Activated naive CD4-positive, alpha-beta T cell treated with anti-CD3 and anti-CD28 coated beads, Interleukin-2, amount 50 U/mL, for 24 hours (primary cell): ENCODE results near the gene DKK3.

Source experiments
- H3K27ac Mint-ChIP-seq: one replicate; pipeline ENCODE4 v1.8.0; 2021; ENCODE audit warnings: mild to moderate bottlenecking, mixed read lengths
- H3K27me3 Mint-ChIP-seq: one replicate; pipeline ENCODE4 v1.8.0; 2021; ENCODE audit warnings: mixed read lengths
- H3K36me3 Mint-ChIP-seq: one replicate; pipeline ENCODE4 v1.8.0; 2021; ENCODE audit warnings: mixed read lengths
- H3K4me1 Mint-ChIP-seq: one replicate; pipeline ENCODE4 v1.8.0; 2021; ENCODE audit warnings: mixed read lengths
- H3K4me3 Mint-ChIP-seq: one replicate; pipeline ENCODE4 v1.8.0; 2021; ENCODE audit warnings: mild to moderate bottlenecking, mixed read lengths
- H3K9me3 Mint-ChIP-seq: one replicate; pipeline ENCODE4 v1.8.0; 2021; ENCODE audit warnings: mixed read lengths

Gene DKK3

GRCh38 chr11:11960687-11961086 is 47.7 kb downstream of the DKK3 start:
- Mint-ChIP-seq H3K4me1 (peaks cover 30% of the 10 kb centered on the region), H3K27me3 (no peaks in the 10 kb centered on the region), H3K9me3 (no peaks in the 10 kb centered on the region), H3K27ac (peak overlapping the region; percentile 42), H3K36me3 (peaks cover 5% of the 10 kb centered on the region), H3K4me3 (no peak overlapping the region)

DNA sequence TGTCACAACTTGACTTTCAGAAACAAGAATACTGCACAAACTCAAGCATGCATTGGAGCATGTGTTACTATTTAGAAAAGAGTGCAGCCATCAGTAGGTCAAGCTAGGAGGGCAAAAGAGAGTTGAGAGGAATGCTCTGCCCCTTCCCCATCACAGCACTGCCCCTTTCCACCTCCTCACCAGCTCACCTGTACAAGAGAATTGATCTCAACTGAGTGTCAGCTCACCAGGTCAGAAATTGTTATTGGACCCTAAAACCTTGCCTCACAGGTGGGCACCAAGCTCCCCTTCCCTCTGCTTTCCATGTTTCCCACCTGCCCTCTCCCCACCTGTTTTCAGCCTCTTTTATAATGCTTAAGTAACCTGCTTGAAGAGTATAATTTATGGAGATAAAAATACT is 48.8 kb downstream of the DKK3 start:
- Mint-ChIP-seq H3K4me1 (peaks cover 30% of the 10 kb centered on the region), H3K4me3 (no peak overlapping the region), H3K27ac (peak overlapping the region; percentile 68), H3K27me3 (no peaks in the 10 kb centered on the region), H3K36me3 (peaks cover 5% of the 10 kb centered on the region), H3K9me3 (no peaks in the 10 kb centered on the region)

GRCh38 chr11:11958403-11959231 is 49.8 kb downstream of the DKK3 start:
- peaks cover 30% of the 10 kb centered on the region for H3K4me1 Mint-ChIP-seq
- H3K9me3 Mint-ChIP-seq = no peaks in the 10 kb centered on the region
- H3K4me3 Mint-ChIP-seq = no peak overlapping the region
- no peak overlapping the region for H3K27ac Mint-ChIP-seq
- H3K36me3 Mint-ChIP-seq = peaks cover 7% of the 10 kb centered on the region
- H3K27me3 Mint-ChIP-seq = no peaks in the 10 kb centered on the region

GRCh38 chr11:11956006-11956405 is 52.4 kb downstream of the DKK3 start:
- Mint-ChIP-seq H3K36me3 (peaks cover 16% of the 10 kb centered on the region), H3K27me3 (no peaks in the 10 kb centered on the region), H3K4me1 (peaks cover 19% of the 10 kb centered on the region), H3K27ac (no peak overlapping the region), H3K9me3 (no peaks in the 10 kb centered on the region), H3K4me3 (no peak overlapping the region)

DNA sequence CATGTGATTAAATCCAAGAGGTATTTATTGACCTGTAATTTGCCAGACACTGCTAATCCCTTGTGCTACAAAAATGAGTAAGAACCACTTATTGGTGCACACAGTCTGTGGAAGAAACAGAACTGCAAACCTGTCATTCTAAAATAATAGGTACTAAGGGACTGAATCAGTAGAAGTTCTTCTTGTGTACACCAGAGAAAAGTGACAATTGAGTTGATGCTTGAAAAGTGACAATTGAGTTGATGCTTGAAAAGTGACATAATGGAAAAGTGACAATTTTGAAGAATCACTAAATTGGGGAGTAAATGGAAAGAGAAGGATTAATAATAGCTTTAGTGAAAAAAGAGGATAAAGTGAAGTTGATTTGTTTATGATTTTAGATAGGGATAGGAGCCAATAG is 56.4 kb downstream of the DKK3 start:
- H3K27me3 Mint-ChIP-seq = no peaks in the 10 kb centered on the region
- H3K4me3 Mint-ChIP-seq = no peak overlapping the region
- no peaks in the 10 kb centered on the region for H3K4me1 Mint-ChIP-seq
- H3K36me3 Mint-ChIP-seq = peaks cover 19% of the 10 kb centered on the region
- H3K27ac Mint-ChIP-seq = peak overlapping the region; percentile 27
- no peaks in the 10 kb centered on the region for H3K9me3 Mint-ChIP-seq

DNA sequence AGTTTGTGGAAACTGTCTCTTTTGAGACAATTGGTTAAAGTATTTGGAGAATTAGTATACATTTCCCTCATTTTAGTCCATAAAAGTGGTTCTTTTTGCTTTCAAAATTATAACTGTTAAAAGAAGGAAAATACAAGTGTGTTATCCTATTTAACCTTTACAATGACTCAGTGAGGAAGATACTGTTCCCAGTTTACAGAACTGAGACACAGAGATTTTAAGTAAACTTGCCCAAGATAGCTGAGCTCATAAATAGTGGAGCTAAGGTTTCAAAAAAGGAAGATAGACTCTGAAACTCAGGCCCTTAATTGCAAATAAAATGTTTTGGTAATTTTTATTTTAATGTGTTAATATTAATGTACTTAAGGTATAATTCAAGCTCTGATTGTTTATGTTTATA is 58.9 kb downstream of the DKK3 start:
- H3K36me3 Mint-ChIP-seq = peaks cover 14% of the 10 kb centered on the region
- H3K27me3 Mint-ChIP-seq = no peaks in the 10 kb centered on the region
- H3K4me3 Mint-ChIP-seq = no peak overlapping the region

DNA sequence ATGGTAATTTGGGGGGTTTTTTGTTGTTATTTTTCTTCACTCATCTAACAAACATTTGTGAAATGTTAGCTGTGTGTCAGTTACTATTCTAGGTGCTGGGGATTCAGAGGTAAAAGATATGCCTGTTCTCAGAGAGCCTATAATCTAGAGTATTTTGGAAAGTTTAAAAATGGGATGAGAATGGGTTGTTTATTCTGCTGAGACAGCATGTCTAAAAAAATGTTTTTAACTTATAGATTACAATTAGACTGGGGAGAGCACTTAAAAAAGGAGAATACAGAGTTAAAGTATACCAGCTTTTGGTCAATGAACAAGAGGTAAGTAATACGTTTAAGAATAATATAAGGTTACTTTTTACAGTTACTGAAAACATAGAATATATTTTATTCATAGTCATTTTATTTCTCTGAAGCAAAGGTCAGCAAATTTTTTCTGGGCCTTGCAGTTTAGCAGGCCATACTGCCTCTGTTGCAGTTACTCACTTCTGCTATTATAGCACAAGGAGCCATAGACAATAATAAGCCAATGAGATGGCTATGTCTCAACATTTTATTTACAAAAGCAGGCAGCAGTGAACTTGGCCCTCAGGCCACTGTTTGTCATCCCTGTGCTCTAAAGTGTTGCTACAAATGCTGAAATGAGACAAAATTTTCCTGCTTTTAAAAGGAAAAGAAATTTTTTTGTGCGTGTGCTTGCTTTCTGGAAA is 60.0 kb downstream of the DKK3 start:
- Mint-ChIP-seq H3K9me3 (no peaks in the 10 kb centered on the region), H3K4me1 (no peaks in the 10 kb centered on the region), H3K27ac (peak overlapping the region; percentile 31), H3K4me3 (no peak overlapping the region), H3K36me3 (peaks cover 12% of the 10 kb centered on the region), H3K27me3 (no peaks in the 10 kb centered on the region)

More for the DNA sequence above, 58.9 kb downstream of the DKK3 start:
- H3K27ac Mint-ChIP-seq = no peak overlapping the region
- no peaks in the 10 kb centered on the region for H3K9me3 Mint-ChIP-seq
- no peaks in the 10 kb centered on the region for H3K4me1 Mint-ChIP-seq

- no peaks in the 10 kb centered on the region for H3K4me1 Mint-ChIP-seq
- no peaks in the 10 kb centered on the region for H3K9me3 Mint-ChIP-seq
- H3K27me3 Mint-ChIP-seq = no peaks in the 10 kb centered on the region
- peaks cover 9% of the 10 kb centered on the region for H3K36me3 Mint-ChIP-seq
- H3K4me3 Mint-ChIP-seq = no peak overlapping the region
- peak overlapping the region; percentile 31 for H3K27ac Mint-ChIP-seq
Observed at GRCh38 chr11:11947825-11948224, 60.6 kb downstream of the DKK3 start.

DNA sequence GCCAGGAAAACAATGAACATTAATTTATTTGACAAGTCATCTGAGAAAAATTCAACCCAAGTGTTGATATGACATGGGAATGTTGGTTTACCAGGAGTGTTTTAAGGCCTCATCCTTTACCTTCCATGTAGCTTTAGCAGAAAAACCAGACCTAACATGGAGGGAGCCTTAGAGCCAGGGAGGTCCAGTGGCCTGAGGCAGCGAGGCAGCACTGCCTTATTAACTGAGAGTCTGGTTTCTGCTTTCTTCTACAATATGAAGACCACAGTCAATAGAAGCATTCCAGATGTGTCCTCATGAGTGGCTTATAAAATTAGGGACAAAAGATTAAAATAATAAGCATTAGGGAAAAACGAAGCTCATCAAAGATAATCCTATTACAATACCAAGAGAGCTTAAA is 61.5 kb downstream of the DKK3 start:
- Mint-ChIP-seq H3K4me1 (no peaks in the 10 kb centered on the region), H3K9me3 (no peaks in the 10 kb centered on the region), H3K27me3 (no peaks in the 10 kb centered on the region), H3K36me3 (peaks cover 3% of the 10 kb centered on the region), H3K4me3 (no peak overlapping the region), H3K27ac (no peak overlapping the region)

DNA sequence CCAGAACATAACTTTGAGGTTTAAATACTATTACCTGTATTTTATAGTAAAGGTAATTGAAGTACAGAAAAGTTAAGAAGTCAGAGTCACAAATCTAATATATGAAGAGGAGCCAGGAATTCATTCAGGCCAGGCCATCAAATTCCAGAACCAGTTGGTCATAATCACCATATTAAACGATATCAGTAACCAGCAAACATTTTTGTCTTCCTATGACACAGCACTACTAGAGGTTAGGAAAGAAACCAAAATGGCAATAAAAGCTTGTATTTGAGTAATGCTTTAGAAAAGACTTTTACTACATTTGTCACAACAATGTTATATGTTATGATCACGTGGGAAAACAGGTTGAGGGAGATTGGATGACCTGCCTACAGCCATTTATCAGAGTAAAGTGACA is 62.2 kb downstream of the DKK3 start:
- H3K36me3 Mint-ChIP-seq = peaks cover 3% of the 10 kb centered on the region
- no peak overlapping the region for H3K4me3 Mint-ChIP-seq
- H3K27me3 Mint-ChIP-seq = no peaks in the 10 kb centered on the region
- H3K9me3 Mint-ChIP-seq = no peaks in the 10 kb centered on the region
- no peaks in the 10 kb centered on the region for H3K4me1 Mint-ChIP-seq
- peak overlapping the region; percentile 46 for H3K27ac Mint-ChIP-seq

DNA sequence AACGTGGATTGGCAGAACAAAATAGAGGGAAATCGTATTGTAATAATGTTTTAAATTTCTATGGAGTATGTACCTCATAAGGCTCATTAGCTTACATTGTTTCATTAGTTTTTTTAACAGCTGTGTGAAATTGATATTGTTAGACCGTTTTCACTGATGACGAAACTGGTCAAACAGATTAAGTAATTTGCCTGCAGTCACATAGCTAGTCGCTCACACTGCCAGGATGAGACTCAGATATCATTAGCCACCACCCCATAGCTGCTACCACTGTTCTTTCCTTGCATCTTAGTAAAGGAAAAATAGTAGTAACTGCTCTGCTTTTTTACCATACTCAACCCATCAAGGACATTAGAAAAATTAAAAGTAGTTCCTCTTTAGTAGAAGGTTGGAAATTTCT is 64.0 kb downstream of the DKK3 start:
- Mint-ChIP-seq H3K36me3 (peaks cover 5% of the 10 kb centered on the region), H3K27me3 (no peaks in the 10 kb centered on the region), H3K4me3 (no peak overlapping the region), H3K9me3 (no peaks in the 10 kb centered on the region), H3K27ac (no peak overlapping the region), H3K4me1 (no peaks in the 10 kb centered on the region)

DNA sequence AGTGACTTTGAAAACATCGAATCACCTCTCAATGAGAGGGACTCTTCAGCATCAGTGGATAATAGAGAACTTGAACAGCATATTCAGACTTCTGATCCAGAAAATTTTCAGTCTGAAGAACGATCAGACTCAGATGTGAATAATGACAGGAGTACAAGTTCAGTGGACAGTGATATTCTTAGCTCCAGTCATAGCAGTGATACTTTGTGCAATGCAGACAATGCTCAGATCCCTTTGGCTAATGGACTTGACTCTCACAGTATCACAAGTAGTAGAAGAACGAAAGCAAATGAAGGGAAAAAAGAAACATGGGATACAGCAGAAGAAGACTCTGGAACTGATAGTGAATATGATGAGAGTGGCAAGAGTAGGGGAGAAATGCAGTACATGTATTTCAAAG is 65.8 kb downstream of the DKK3 start:
- no peak overlapping the region for H3K4me3 Mint-ChIP-seq
- H3K27ac Mint-ChIP-seq = peak overlapping the region; percentile 33
- no peaks in the 10 kb centered on the region for H3K4me1 Mint-ChIP-seq
- H3K27me3 Mint-ChIP-seq = no peaks in the 10 kb centered on the region
- no peaks in the 10 kb centered on the region for H3K9me3 Mint-ChIP-seq
- peaks cover 9% of the 10 kb centered on the region for H3K36me3 Mint-ChIP-seq

DNA sequence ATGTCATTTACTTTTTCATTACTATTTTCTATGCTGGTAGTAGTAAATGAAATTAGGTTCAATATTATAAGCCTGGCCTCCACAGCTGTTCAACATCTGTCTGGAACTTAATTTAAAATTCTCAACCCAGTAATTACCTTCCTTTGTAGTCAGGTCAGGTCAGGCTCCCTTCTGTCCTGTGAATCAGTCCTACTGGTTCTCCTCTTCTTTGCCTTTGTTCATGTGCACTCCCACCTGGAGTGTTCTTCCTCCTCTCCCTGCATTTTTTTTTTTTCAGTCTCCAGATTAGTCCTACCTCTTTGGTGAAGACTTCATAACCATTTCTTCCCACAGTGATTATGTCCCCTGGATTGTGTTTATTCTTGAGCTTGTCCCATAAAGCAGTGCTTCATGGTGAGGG is 67.9 kb downstream of the DKK3 start:
- H3K9me3 Mint-ChIP-seq = no peaks in the 10 kb centered on the region
- no peak overlapping the region for H3K27ac Mint-ChIP-seq
- no peak overlapping the region for H3K4me3 Mint-ChIP-seq
- H3K27me3 Mint-ChIP-seq = no peaks in the 10 kb centered on the region
- no peaks in the 10 kb centered on the region for H3K4me1 Mint-ChIP-seq
- H3K36me3 Mint-ChIP-seq = peaks cover 15% of the 10 kb centered on the region

DNA sequence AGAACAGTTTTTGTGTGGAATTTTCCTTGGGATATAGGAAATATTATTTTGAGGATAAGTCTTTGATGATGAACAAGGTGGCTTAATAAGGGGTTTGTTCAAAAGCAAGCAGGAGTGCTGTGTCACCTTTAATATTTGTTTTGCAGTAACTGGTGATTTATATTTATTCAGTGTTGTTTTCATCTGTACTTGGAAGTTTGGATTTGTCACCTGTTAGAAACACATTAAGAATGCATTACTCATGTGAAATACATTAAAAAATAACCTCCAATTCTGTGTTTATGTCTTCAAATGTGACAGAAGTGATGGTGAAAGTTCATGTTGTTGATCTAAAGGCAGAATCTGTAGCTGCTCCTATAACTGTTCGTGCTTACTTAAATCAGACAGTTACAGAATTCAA is 70.5 kb downstream of the DKK3 start:
- H3K9me3 Mint-ChIP-seq = no peaks in the 10 kb centered on the region
- peaks cover 25% of the 10 kb centered on the region for H3K36me3 Mint-ChIP-seq
- no peaks in the 10 kb centered on the region for H3K4me1 Mint-ChIP-seq
- H3K4me3 Mint-ChIP-seq = no peak overlapping the region
- no peaks in the 10 kb centered on the region for H3K27me3 Mint-ChIP-seq
- no peak overlapping the region for H3K27ac Mint-ChIP-seq

DNA sequence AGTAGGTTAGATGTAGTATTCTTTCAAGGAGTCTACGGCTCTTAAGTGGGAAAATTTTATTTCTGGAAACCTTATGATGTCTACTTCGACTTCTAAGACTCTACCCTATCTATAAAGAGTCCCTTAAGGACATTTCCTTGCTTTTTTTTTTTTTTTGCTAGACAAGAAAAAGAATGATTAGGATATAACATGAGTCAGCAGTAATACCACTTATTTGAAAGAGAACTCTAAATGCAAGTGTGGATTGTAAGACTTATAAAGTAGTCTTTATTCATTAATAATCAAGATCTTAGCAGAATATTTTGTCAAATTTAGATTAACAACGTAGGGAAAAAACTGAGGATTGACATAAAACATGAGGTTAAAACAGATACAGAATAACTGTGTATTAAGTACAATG is 71.0 kb downstream of the DKK3 start:
- H3K27ac Mint-ChIP-seq = no peak overlapping the region
- no peaks in the 10 kb centered on the region for H3K9me3 Mint-ChIP-seq
- no peaks in the 10 kb centered on the region for H3K27me3 Mint-ChIP-seq
- H3K36me3 Mint-ChIP-seq = peaks cover 30% of the 10 kb centered on the region
- no peaks in the 10 kb centered on the region for H3K4me1 Mint-ChIP-seq
- H3K4me3 Mint-ChIP-seq = no peak overlapping the region

DNA sequence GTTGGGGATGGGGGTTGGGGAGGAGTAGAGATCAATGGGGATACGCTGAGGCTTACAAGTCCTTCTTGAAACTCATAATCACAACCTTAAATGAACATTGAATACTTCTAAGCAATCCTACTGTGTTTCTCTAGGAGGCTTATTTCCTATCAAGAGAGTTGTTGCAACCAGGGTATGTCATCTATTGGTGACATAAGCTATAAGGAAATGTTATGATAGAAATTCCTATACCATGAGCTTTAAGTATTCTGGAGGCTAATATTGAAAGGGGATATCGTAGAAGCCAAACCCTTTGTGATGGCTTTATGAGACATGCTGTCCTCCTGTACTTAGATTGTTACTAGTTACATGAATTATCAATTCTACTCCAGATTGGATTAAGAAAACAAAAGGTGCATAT is 72.9 kb downstream of the DKK3 start:
- Mint-ChIP-seq H3K9me3 (no peaks in the 10 kb centered on the region), H3K36me3 (peaks cover 32% of the 10 kb centered on the region), H3K4me3 (no peak overlapping the region), H3K27me3 (no peaks in the 10 kb centered on the region), H3K4me1 (no peaks in the 10 kb centered on the region), H3K27ac (no peak overlapping the region)
